Measurements from ENCODE around the gene LRRC34.

Gene LRRC34

GRCh38 chr3:169804681-169805080 lies 8.0 kb downstream of the LRRC34 start:
- Histone ChIP-seq H3K27ac (no peak overlapping the region), H3K9me3 (replicated peaks in 1 of 11) (no peaks in the 10 kb centered on the region), H3K27me3 (no peaks in the 10 kb centered on the region), H3K4me3 (no peak overlapping the region), H3K4me2 (no peak overlapping the region), H4K20me1 (no peaks in the 10 kb centered on the region), H3K36me3 (peaks cover 14 to 61% (median 32%) of the 10 kb centered on the region in 11 experiments; a peak in 20 of 22 replicates), H3K9ac (no peak overlapping the region), H3K4me1 (0 out of 20 replicates have a peak, but pooled peaks cover 0 to 6% (median 0%) of the 10 kb centered on the region in 10 experiments)
- no peak for TF ChIP-seq Cebpa-rat (IDR thresholded peaks at IDR 0.05)

- no peak overlapping the region for H3K4me2 ChIP-seq
- peaks cover 29 to 62% (median 50%) of the 10 kb centered on the region in 11 experiments for H3K36me3 ChIP-seq
Observed at GRCh38 chr3:169792359-169792758, 20.3 kb downstream of the LRRC34 start.

GRCh38 chr3:169790687-169791429 lies 21.8 kb downstream of the LRRC34 start:
- Histone ChIP-seq H3K27me3 (no peaks in the 10 kb centered on the region), H3K27ac (no peak overlapping the region), H3K4me3 (no peak overlapping the region), H3K9ac (no peak overlapping the region), H4K20me1 (peaks cover 0 to 11% (median 0%) of the 10 kb centered on the region in 11 experiments; a peak in 1 of 22 replicates), H3K4me2 (no peak overlapping the region), H3K4me1 (no peaks in the 10 kb centered on the region), H3K9me3 (replicated peaks in 1 of 11) (no peaks in the 10 kb centered on the region), H3K36me3 (peaks cover 44 to 77% (median 63%) of the 10 kb centered on the region in 11 experiments)
- TF ChIP-seq Cebpa-rat (IDR thresholded peaks at IDR 0.05), result no peak

More at GRCh38 chr3:169792359-169792758, 20.3 kb downstream of the LRRC34 start:
- Histone ChIP-seq H3K27me3 (no peaks in the 10 kb centered on the region), H3K9me3 (replicated peaks in 1 of 11) (no peaks in the 10 kb centered on the region), H4K20me1 (peaks cover 0 to 4% (median 0%) of the 10 kb centered on the region in 11 experiments; a peak in 1 of 22 replicates), H3K27ac (no peak overlapping the region), H3K4me1 (no peaks in the 10 kb centered on the region), H3K4me3 (no peak overlapping the region), H3K9ac (no peak overlapping the region)
- TF ChIP-seq Cebpa-rat (IDR thresholded peaks at IDR 0.05), result no peak

DNA sequence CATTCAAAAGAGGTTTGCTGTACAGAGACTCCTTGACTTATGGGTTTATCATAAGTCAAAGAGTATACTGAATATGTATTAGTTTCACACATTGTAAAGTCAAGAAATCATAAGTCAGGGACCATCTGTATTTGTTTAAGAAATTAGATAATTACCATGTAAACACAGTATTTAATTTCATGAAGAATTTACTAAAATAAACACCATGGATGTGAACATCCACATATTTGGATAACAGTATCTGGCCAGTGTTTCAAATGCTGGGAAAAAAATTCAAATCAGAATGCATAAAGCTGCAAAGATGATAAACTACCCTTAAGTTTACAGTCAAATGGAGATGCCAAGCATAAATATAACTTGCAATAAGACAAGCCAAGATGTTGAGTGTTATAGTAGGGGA lies 22.5 kb downstream of the LRRC34 start:
- no peak for TF ChIP-seq Cebpa-rat (IDR thresholded peaks at IDR 0.05)
- peaks cover 50 to 84% (median 70%) of the 10 kb centered on the region in 11 experiments for H3K36me3 ChIP-seq

DNA sequence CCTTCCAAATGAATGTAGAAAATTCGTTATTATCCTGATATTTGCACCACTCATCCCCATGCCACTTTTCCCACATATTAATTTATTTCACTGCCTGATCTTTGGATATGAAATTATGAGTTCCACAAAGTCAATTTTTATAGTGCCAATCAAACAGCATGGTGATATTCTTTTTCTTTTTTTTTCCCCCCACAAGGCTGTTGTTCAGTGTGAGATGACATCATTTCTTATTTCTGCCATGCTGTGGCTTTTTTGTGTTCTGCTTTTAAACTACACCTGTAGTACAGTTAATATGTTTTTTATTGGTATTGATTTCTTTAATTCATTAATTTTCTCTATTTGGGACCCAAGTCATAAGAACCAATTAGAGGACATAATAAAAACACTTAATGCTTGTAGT lies 24.9 kb downstream of the LRRC34 start:
- H3K4me3 ChIP-seq, result no peak overlapping the region
- H3K4me1 ChIP-seq, result no peaks in the 10 kb centered on the region
- H3K4me2 ChIP-seq, result no peak overlapping the region
- H4K20me1 ChIP-seq, result peaks cover 0 to 11% (median 0%) of the 10 kb centered on the region in 11 experiments; a peak in 1 of 22 replicates
- H3K36me3 ChIP-seq, result peaks cover 57 to 97% (median 77%) of the 10 kb centered on the region in 11 experiments
- no peaks in the 10 kb centered on the region for H3K9me3 ChIP-seq (replicated peaks in 1 of 11)
- no peaks in the 10 kb centered on the region for H3K27me3 ChIP-seq
- no peak overlapping the region for H3K27ac ChIP-seq
- TF ChIP-seq Cebpa-rat (IDR thresholded peaks at IDR 0.05), result no peak
- no peak overlapping the region for H3K9ac ChIP-seq

More for the DNA sequence above, 22.5 kb downstream of the LRRC34 start:
- Histone ChIP-seq H3K4me2 (no peak overlapping the region), H3K4me1 (no peaks in the 10 kb centered on the region), H3K27ac (no peak overlapping the region), H3K9ac (no peak overlapping the region), H3K9me3 (replicated peaks in 1 of 11) (no peaks in the 10 kb centered on the region), H3K27me3 (no peaks in the 10 kb centered on the region), H4K20me1 (peaks cover 0 to 11% (median 0%) of the 10 kb centered on the region in 11 experiments; a peak in 1 of 22 replicates), H3K4me3 (no peak overlapping the region)

DNA sequence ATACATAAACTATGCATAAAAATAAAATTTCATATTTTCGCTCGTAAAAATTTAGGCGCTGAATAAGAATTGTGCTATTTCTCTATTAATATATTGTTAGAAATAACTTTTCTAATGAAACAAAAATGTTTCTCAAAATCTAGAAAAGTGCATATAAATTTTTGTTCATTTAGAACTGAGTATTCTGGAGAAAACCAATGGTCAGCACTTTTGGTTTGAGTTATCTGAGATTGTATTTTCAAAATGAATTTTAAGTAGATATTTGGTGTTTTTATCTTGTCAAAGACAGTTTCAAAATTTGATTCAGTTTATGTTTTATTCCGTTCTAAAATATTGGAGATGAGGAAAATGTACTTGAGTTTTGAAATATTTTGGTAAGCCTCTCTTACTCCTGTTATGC lies 25.6 kb downstream of the LRRC34 start:
- peaks cover 57 to 97% (median 77%) of the 10 kb centered on the region in 11 experiments for H3K36me3 ChIP-seq

GRCh38 chr3:169781209-169781855 lies 31.4 kb downstream of the LRRC34 start:
- no peak overlapping the region for H3K9ac ChIP-seq
- no peak for TF ChIP-seq Cebpa-rat (IDR thresholded peaks at IDR 0.05)
- H3K4me3 ChIP-seq, result no peak overlapping the region
- peaks cover 83 to 100% (median 94%) of the 10 kb centered on the region in 11 experiments for H3K36me3 ChIP-seq
- H3K4me1 ChIP-seq, result peaks cover 0 to 2% (median 0%) of the 10 kb centered on the region in 10 experiments; a peak in 6 of 20 replicates
- no peaks in the 10 kb centered on the region for H3K27me3 ChIP-seq
- H4K20me1 ChIP-seq, result peaks cover 3 to 65% (median 21%) of the 10 kb centered on the region in 11 experiments; a peak in 16 of 22 replicates
- no peak overlapping the region for H3K27ac ChIP-seq
- H3K9me3 ChIP-seq (replicated peaks in 1 of 11), result no peaks in the 10 kb centered on the region
- H3K4me2 ChIP-seq, result no peak overlapping the region

More for the DNA sequence above, 25.6 kb downstream of the LRRC34 start:
- no peak for TF ChIP-seq Cebpa-rat (IDR thresholded peaks at IDR 0.05)
- no peak overlapping the region for H3K4me2 ChIP-seq
- H3K4me1 ChIP-seq, result no peaks in the 10 kb centered on the region
- H4K20me1 ChIP-seq, result peaks cover 0 to 15% (median 0%) of the 10 kb centered on the region in 11 experiments; a peak in 5 of 22 replicates
- H3K9me3 ChIP-seq (replicated peaks in 1 of 11), result no peaks in the 10 kb centered on the region
- H3K9ac ChIP-seq, result no peak overlapping the region
- no peak overlapping the region for H3K27ac ChIP-seq
- no peak overlapping the region for H3K4me3 ChIP-seq
- H3K27me3 ChIP-seq, result no peaks in the 10 kb centered on the region

DNA sequence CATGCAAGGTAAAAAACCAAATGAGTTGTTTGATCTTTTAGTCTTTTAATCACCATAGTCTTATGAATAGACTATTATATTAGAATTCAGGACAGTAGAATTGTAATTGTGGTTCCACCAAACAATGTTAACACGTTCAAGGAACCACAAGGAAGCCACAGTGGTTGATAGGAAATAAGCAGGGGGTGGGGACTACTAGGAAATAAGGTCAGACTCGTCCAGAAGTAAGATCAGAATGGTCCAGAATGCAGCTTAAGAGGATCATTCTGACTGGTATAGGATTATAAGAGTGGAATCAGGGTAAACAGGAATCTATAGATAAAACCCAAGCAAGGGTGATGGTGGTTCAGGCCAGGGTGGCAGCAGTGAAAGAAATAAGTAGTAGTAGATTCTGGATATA lies 32.0 kb downstream of the LRRC34 start:
- no peak overlapping the region for H3K4me2 ChIP-seq
- H4K20me1 ChIP-seq, result peaks cover 5 to 71% (median 21%) of the 10 kb centered on the region in 11 experiments; a peak in 17 of 22 replicates
- no peak overlapping the region for H3K27ac ChIP-seq
- no peak overlapping the region for H3K4me3 ChIP-seq
- H3K4me1 ChIP-seq, result peaks cover 0 to 7% (median 6%) of the 10 kb centered on the region in 10 experiments; a peak in 14 of 20 replicates
- H3K9me3 ChIP-seq (replicated peaks in 1 of 11), result no peaks in the 10 kb centered on the region
- H3K9ac ChIP-seq, result no peak overlapping the region
- TF ChIP-seq Cebpa-rat (IDR thresholded peaks at IDR 0.05), result no peak
- peaks cover 83 to 100% (median 94%) of the 10 kb centered on the region in 11 experiments for H3K36me3 ChIP-seq
- H3K27me3 ChIP-seq, result no peaks in the 10 kb centered on the region

DNA sequence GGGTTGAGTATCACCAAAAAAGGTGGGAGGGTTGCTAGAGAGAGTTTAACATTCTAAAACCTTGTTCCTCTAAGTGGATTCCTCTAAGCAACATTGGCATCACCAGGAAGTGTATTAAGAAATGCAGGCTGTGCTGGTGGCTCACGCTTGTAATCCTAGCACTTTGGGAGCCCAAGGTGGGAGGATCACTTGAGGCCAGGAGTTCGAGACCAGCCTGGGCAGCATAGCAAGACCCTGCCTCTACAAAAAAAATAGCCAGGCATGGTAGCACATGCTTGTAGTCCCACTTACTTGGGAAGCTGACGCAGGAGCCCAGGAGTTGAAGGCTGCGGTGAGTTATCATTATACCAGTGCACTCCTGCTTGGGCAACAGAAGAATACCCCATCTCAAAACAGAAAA lies 34.9 kb downstream of the LRRC34 start:
- peaks cover 18 to 27% (median 26%) of the 10 kb centered on the region in 10 experiments for H3K4me1 ChIP-seq
- TF ChIP-seq Cebpa-rat (IDR thresholded peaks at IDR 0.05), result no peak
- peaks cover 82 to 87% (median 85%) of the 10 kb centered on the region in 11 experiments for H3K36me3 ChIP-seq

More for the DNA sequence above, 34.9 kb downstream of the LRRC34 start:
- Histone ChIP-seq H3K9ac (no peak overlapping the region), H4K20me1 (peaks cover 5 to 92% (median 39%) of the 10 kb centered on the region in 11 experiments; a peak in 18 of 22 replicates), H3K9me3 (replicated peaks in 1 of 11) (no peaks in the 10 kb centered on the region), H3K4me3 (no peak overlapping the region), H3K4me2 (no peak overlapping the region), H3K27ac (no peak overlapping the region), H3K27me3 (no peaks in the 10 kb centered on the region)
